SU-DHL-6 (cell line): Measurements from ENCODE around the gene CLEC20A.

Experiments used
- H2AFZ ChIP-seq: fragments of 200-600 bp; sonication (generic); 2 replicates; pipeline ENCODE4 v1.6.1; 2014; ENCODE audit warnings: low read depth, mild to moderate bottlenecking, moderate library complexity, mixed read lengths, antibody characterized with exemption, low read length; ENCODE audit not compliant: severe bottlenecking
- H3F3A ChIP-seq: fragments of 200-600 bp; shearing (Covaris generic); 2 replicates; pipeline ENCODE4 v1.6.0; 2016; ENCODE audit warnings: antibody characterized with exemption, mild to moderate bottlenecking; ENCODE audit not compliant: insufficient read depth
- H3K27ac ChIP-seq: fragments of 200-600 bp; sonication (generic); 2 replicates; pipeline ENCODE4 v1.5.1; 2016; ENCODE audit warnings: low read depth, mild to moderate bottlenecking, low read length, moderate library complexity, mixed read lengths
- H3K27me3 ChIP-seq: fragments of 200-600 bp; sonication (generic), shearing (Covaris generic); 2 replicates; pipeline ENCODE4 v1.6.0; 2014; ENCODE audit warnings: mild to moderate bottlenecking, low read length
- H3K36me3 ChIP-seq: fragments of 200-600 bp; sonication (generic); 2 replicates; pipeline ENCODE4 v1.6.1; 2014; ENCODE audit warnings: mild to moderate bottlenecking, low read length, mixed read lengths
- H3K4me2 ChIP-seq: fragments of 300-600, 200-600 bp; shearing (Covaris generic), sonication (generic); 2 replicates; pipeline ENCODE4 v1.6.0; 2014; ENCODE audit warnings: low read length, low read depth, mild to moderate bottlenecking; ENCODE audit not compliant: poor library complexity, severe bottlenecking
- H3K4me3 ChIP-seq: fragments of 200-600 bp; sonication (generic); 2 replicates; pipeline ENCODE4 v1.5.1; 2014; ENCODE audit warnings: antibody characterized with exemption, low read length, mild to moderate bottlenecking, mixed read lengths; ENCODE audit not compliant: insufficient read depth, poor library complexity, severe bottlenecking
- H3K79me2 ChIP-seq: fragments of 200-600 bp; sonication (generic); 2 replicates; pipeline ENCODE4 v1.6.1; 2014; ENCODE audit warnings: mild to moderate bottlenecking, low read length, moderate library complexity; ENCODE audit not compliant: insufficient read depth
- H3K9ac ChIP-seq: fragments of 200-600 bp; sonication (generic); 2 replicates; pipeline ENCODE4 v1.7.0; 2014; ENCODE audit warnings: mild to moderate bottlenecking, low read length
- H3K9me2 ChIP-seq: fragments of 200-600 bp; sonication (generic); replicated peaks from 2 replicates; pipeline ENCODE4 v1.6.1; 2014; ENCODE audit warnings: low read length; ENCODE audit not compliant: insufficient read depth
- H3K9me3 ChIP-seq: fragments of 200-600 bp; sonication (generic); 2 replicates; pipeline ENCODE4 v1.6.1; 2014; ENCODE audit warnings: low read length, mixed read lengths; ENCODE audit not compliant: insufficient read depth
- H4K20me1 ChIP-seq: fragments of 200-600 bp; sonication (generic); 2 replicates; pipeline ENCODE4 v1.6.1; 2014; ENCODE audit warnings: low read depth, mild to moderate bottlenecking, antibody characterized with exemption, low read length, moderate library complexity, mixed read lengths
- EZH2phosphoT487 ChIP-seq: fragments of 200-600 bp; sonication (generic), shearing (Covaris generic); conservative IDR thresholded peaks from 2 replicates; pipeline ENCODE4 v1.6.1; 2018; ENCODE audit warnings: mild to moderate bottlenecking, antibody characterized with exemption, low read length, moderate library complexity, mixed read lengths
- TF ChIP-seq, protein P1 (sequence below): fragments of 200-600 bp; sonication (generic); IDR thresholded peaks from one replicate; pipeline ENCODE4 v1.5.1; 2017; ENCODE audit warnings: antibody characterized with exemption, mild to moderate bottlenecking, low read length, moderate library complexity; ENCODE audit not compliant: insufficient read depth, poor library complexity, severe bottlenecking

The CLEC20A gene

DNA sequence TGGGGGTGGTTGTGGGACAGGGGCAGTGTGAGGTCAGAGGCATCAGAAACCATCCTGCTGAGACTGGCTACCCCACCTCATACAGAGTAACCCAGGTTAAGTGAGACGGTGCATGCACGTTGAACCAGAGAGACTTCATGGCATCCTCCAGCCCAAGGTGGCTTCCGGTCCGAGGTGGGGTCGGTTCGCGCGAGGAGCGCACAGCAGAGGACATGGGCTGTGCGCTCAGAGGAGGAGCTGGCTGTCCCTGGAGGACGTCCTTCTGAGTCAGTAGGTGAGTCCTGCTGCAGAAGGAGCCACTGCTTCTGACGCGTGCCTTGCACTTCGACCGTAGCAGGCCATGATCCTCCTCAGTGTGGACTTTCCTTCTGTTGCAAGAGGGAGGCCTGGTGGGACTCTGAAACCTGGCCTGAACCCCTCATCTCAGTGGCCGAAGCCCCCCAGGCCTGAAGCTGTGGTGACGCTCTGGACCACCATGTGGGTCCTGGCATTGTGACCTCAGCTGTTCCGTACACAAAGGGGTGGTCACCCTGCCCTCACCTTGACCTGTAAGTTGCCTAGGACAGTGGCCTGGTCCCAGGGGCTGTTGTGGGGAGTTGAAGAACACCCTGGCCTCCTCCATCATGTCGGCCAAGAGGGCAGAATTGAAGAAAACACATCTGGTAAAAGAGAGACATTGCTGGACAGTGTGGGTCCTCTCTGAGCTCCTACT is 16.0 kb upstream of the CLEC20A start, which contains the start of gene TEX35:
TSS of gene TEX35 (plus strand) at position 544 of the 712 bp plus-strand sequence. CDS start at position 624, 80 bp downstream.
- Histone ChIP-seq H3K4me3 (no peak within 1 kb of the TSS), H3K79me2 (no peaks in the 10 kb centered on the region), H3K27me3 (no peaks in the 10 kb centered on the region), H3F3A (no peaks in the 10 kb centered on the region), H3K9me2 (no peaks in the 10 kb centered on the region), H3K9ac (no peak within 1 kb of the TSS), H4K20me1 (no peaks in the 10 kb centered on the region), H3K4me2 (no peak within 1 kb of the TSS), H2AFZ (no peak within 1 kb of the TSS), H3K36me3 (no peaks in the 10 kb centered on the region), H3K9me3 (no peaks in the 10 kb centered on the region), H3K27ac (no peak within 1 kb of the TSS)
- no peak for TF ChIP-seq EZH2phosphoT487
- TF ChIP-seq, protein P1, sequence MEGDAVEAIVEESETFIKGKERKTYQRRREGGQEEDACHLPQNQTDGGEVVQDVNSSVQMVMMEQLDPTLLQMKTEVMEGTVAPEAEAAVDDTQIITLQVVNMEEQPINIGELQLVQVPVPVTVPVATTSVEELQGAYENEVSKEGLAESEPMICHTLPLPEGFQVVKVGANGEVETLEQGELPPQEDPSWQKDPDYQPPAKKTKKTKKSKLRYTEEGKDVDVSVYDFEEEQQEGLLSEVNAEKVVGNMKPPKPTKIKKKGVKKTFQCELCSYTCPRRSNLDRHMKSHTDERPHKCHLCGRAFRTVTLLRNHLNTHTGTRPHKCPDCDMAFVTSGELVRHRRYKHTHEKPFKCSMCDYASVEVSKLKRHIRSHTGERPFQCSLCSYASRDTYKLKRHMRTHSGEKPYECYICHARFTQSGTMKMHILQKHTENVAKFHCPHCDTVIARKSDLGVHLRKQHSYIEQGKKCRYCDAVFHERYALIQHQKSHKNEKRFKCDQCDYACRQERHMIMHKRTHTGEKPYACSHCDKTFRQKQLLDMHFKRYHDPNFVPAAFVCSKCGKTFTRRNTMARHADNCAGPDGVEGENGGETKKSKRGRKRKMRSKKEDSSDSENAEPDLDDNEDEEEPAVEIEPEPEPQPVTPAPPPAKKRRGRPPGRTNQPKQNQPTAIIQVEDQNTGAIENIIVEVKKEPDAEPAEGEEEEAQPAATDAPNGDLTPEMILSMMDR = no peak

DNA sequence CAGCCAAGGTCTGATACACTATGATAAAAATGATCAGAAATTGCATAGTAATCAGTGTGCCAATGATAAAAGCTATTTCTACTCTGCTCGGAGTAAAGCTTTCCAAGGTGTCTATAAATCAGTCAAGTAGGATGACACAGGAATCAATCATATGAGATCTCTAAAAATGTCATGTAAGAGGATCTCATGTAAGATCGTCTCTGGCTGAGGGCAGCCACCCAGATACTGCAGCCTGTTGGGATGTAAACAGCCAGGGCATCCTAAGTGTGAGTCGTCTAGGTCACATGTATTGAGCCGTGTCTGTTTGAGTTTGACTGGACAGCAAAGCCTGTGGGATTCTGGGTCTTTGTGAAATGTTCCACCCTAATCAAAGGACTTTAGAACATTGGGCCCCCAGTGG is 13.4 kb upstream of the CLEC20A start:
- no peaks in the 10 kb centered on the region for H3F3A ChIP-seq
- no peak overlapping the region for H3K4me3 ChIP-seq
- no peaks in the 10 kb centered on the region for H3K9me3 ChIP-seq
- H3K27ac ChIP-seq = no peak overlapping the region
- no peaks in the 10 kb centered on the region for H3K27me3 ChIP-seq
- no peaks in the 10 kb centered on the region for H4K20me1 ChIP-seq
- no peaks in the 10 kb centered on the region for H3K36me3 ChIP-seq
- TF ChIP-seq EZH2phosphoT487 = no peak
- TF ChIP-seq, protein P1 = no peak
- no peak overlapping the region for H3K9ac ChIP-seq
- H3K79me2 ChIP-seq = no peaks in the 10 kb centered on the region
- H2AFZ ChIP-seq = no peak overlapping the region
- no peak overlapping the region for H3K4me2 ChIP-seq
- no peaks in the 10 kb centered on the region for H3K9me2 ChIP-seq

DNA sequence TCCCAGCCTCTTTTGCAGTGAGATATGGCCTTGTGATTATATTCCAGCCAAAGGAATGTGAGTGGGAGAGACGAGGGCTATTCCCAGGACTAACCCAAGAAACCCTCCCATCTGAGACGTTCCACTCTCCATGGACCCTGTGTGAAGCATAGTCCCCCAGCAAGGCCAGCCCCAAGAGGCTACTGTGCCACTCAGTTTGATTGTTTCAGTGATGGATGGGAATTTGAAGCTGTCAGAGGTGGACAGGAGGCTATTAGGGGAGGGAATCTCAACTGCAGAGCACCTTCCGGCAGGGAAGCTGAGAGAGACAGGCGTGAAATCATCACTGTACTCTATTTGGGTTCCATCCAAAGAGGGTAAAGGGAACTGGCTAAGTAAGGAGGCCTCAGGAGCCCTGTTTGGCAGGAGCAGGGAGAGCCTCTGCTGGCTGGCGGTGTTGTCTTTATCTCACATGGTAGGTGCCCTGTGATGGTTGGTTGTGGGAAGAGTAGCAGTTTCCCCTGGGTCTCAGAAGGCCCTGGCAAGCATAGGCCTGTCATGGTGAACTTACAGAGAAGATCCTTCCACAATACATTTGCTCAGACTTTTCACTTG is 12.7 kb upstream of the CLEC20A start:
- H3K9me2 ChIP-seq = no peaks in the 10 kb centered on the region
- no peaks in the 10 kb centered on the region for H4K20me1 ChIP-seq
- H2AFZ ChIP-seq = no peak overlapping the region
- H3K9me3 ChIP-seq = no peaks in the 10 kb centered on the region
- no peak overlapping the region for H3K4me2 ChIP-seq
- no peaks in the 10 kb centered on the region for H3K27me3 ChIP-seq
- H3K36me3 ChIP-seq = no peaks in the 10 kb centered on the region
- no peaks in the 10 kb centered on the region for H3F3A ChIP-seq
- TF ChIP-seq, protein P1 = no peak
- no peak for TF ChIP-seq EZH2phosphoT487
- no peak overlapping the region for H3K27ac ChIP-seq
- no peaks in the 10 kb centered on the region for H3K79me2 ChIP-seq
- H3K9ac ChIP-seq = no peak overlapping the region
- H3K4me3 ChIP-seq = no peak overlapping the region
